LHCN-M2 (cell line): Measurements from ENCODE around the gene BMI1. TPM values are rescaled to one million over a fixed set of nuclear protein-coding genes. Genes with fewer than 3 reads are reported as not detected.
"Not testable (repeated sequence)": the region's sequence is repeated elsewhere in the genome, so short reads cannot be mapped to it uniquely, and the experiment has no call there.

Source experiments
- DNase-seq: peaks from one replicate; pipeline ENCODE4 v3.0.0-alpha.2; 2012; ENCODE audit warnings: low read depth
- polyA plus RNA-seq: library from polyadenylated mRNA; unstranded; fragments of >200 nt; gene quantifications from one replicate; pipeline ENCODE4 v1.2.1, GENCODE V29; 2012; ENCODE audit warnings: missing spikeins
- total RNA-seq: library from RNA; depleted of rRNA; stranded (reverse); fragments of >200 nt; gene quantifications from 2 replicates; pipeline ENCODE4 v1.2.3, GENCODE V29; 2014; rRNA removed

Gene BMI1
- 53.9 and 79.9 TPM in 2 replicates for total RNA-seq
- polyA plus RNA-seq, result 23.4 TPM

- peak; percentile 75 for DNase-seq
Measured at GRCh38 chr10:22320591-22321155, at the start of gene BMI1. TSS of gene BMI1 (plus strand) at chr10:22321099. CDS start at chr10:22326450, 5,351 bp downstream.

- DNase-seq, result no peak
Measured at GRCh38 chr10:22271786-22272185, 49.1 kb upstream of the BMI1 start.

GRCh38 chr10:22278441-22278782 is 42.5 kb upstream of the BMI1 start:
- DNase-seq, result no peak

GRCh38 chr10:22280078-22280477 is 40.8 kb upstream of the BMI1 start:
- DNase-seq, result no peak

GRCh38 chr10:22285130-22285529 is 35.8 kb upstream of the BMI1 start:
- DNase-seq, result no peak

GRCh38 chr10:22293747-22294404 is 27.0 kb upstream of the BMI1 start:
- no peak for DNase-seq

- no peak for DNase-seq
Measured at GRCh38 chr10:22294694-22295093, 26.2 kb upstream of the BMI1 start.

GRCh38 chr10:22301193-22301592 is 19.7 kb upstream of the BMI1 start:
- no peak for DNase-seq

GRCh38 chr10:22303461-22303860 is 17.4 kb upstream of the BMI1 start:
- no peak for DNase-seq

GRCh38 chr10:22305721-22306120 is 15.2 kb upstream of the BMI1 start:
- DNase-seq, result no peak

GRCh38 chr10:22308390-22308789 is 12.5 kb upstream of the BMI1 start:
- peak; percentile 50 for DNase-seq

- no peak for DNase-seq
Measured at GRCh38 chr10:22309180-22310000, 11.5 kb upstream of the BMI1 start.

GRCh38 chr10:22310012-22310411 is 10.9 kb upstream of the BMI1 start:
- DNase-seq, result not testable (repeated sequence)

- DNase-seq, result no peak
Measured at GRCh38 chr10:22310928-22311327, 10.0 kb upstream of the BMI1 start.

GRCh38 chr10:22314852-22315251 is 6.0 kb upstream of the BMI1 start:
- DNase-seq, result no peak

GRCh38 chr10:22315455-22316285 is 5.2 kb upstream of the BMI1 start:
- DNase-seq, result no peak

GRCh38 chr10:22316286-22317075 is 4.4 kb upstream of the BMI1 start, which contains the start of gene COMMD3:
TSS of gene COMMD3 (plus strand) at chr10:22316388. CDS start at chr10:22316418, 30 bp downstream.
- peak; percentile 83 for DNase-seq

GRCh38 chr10:22317076-22317370 is 3.9 kb upstream of the BMI1 start:
- no peak for DNase-seq

GRCh38 chr10:22317771-22318565 is 2.9 kb upstream of the BMI1 start:
- no peak for DNase-seq

GRCh38 chr10:22318772-22319171 is 2.1 kb upstream of the BMI1 start:
- DNase-seq, result no peak
